ENCODE results near the gene CDH22. TPM values are rescaled to one million over a fixed set of nuclear protein-coding genes. Genes with fewer than 3 reads are reported as not detected.

CDH22 gene
- total RNA-seq, 1 experiment from 2014 or later = not detected

GRCh38 chr20:46219920-46220319, 88.4 kb downstream of the CDH22 start:
- H3K4me1 ChIP-seq (ENCODE audit: control insufficient read depth, insufficient read depth, low read length) = peaks cover 10% of the 10 kb centered on the region; the same call in 1 of the 2 replicates
- no TSS peak for BruUV-seq (replicated peaks)
- CTCF ChIA-PET = no interaction called here
- no peaks in the 10 kb centered on the region for H3K36me3 ChIP-seq (ENCODE audit: control insufficient read depth, insufficient read depth, low read length)
- H3K4me3 ChIP-seq (ENCODE audit: low read depth in 2 of 2, low read length in 2 of 2) = no peak overlapping the region
- no peak for ATAC-seq
- TF ChIP-seq REST (IDR thresholded peaks at IDR 0.05; ENCODE audit: insufficient read depth in 1 of 2, low read depth in 2 of 2, low read length in 1 of 2) (no peak), SIN3A (IDR thresholded peaks at IDR 0.05; ENCODE audit: borderline replicate concordance, insufficient read depth, low read depth, low read length) (no peak), POLR2AphosphoS5 (IDR thresholded peaks at IDR 0.05; ENCODE audit: low read depth, low read length) (no peak), TCF7L2 (IDR thresholded peaks at IDR 0.05; ENCODE audit: low read depth, low read length) (no peak)
- TF ChIP-seq, protein P1, sequence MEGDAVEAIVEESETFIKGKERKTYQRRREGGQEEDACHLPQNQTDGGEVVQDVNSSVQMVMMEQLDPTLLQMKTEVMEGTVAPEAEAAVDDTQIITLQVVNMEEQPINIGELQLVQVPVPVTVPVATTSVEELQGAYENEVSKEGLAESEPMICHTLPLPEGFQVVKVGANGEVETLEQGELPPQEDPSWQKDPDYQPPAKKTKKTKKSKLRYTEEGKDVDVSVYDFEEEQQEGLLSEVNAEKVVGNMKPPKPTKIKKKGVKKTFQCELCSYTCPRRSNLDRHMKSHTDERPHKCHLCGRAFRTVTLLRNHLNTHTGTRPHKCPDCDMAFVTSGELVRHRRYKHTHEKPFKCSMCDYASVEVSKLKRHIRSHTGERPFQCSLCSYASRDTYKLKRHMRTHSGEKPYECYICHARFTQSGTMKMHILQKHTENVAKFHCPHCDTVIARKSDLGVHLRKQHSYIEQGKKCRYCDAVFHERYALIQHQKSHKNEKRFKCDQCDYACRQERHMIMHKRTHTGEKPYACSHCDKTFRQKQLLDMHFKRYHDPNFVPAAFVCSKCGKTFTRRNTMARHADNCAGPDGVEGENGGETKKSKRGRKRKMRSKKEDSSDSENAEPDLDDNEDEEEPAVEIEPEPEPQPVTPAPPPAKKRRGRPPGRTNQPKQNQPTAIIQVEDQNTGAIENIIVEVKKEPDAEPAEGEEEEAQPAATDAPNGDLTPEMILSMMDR (IDR thresholded peaks at IDR 0.05) = no peak
- no peak for DNase-seq (ENCODE audit: low read depth, low spot score)
- POLR2A ChIA-PET = no interaction called here
- peaks cover 8% of the 10 kb centered on the region for H3K27me3 ChIP-seq (ENCODE audit: control insufficient read depth, insufficient read depth, low read length)
- H3K27ac ChIP-seq (ENCODE audit: low read length) = no peak overlapping the region
- intact Hi-C loops (cut with micrococcal nuclease; ENCODE audit: unreplicated experiment) (no loop called here), in situ Hi-C loops (cut with HindIII; ENCODE audit: low pct_unique_long_range_greater_than_20kb, low sequenced_read_pairs) (no loop called here)
- H3K9me3 ChIP-seq (ENCODE audit: control insufficient read depth, insufficient read depth, low read depth, low read length) = no peaks in the 10 kb centered on the region

- POLR2A ChIA-PET = no interaction called here
- intact Hi-C loops (cut with micrococcal nuclease; ENCODE audit: unreplicated experiment) (no loop called here), in situ Hi-C loops (cut with HindIII; ENCODE audit: low pct_unique_long_range_greater_than_20kb, low sequenced_read_pairs) (no loop called here)
- Histone ChIP-seq H3K27me3 (ENCODE audit: control insufficient read depth, insufficient read depth, low read length) (peaks cover 2% of the 10 kb centered on the region), H3K9me3 (ENCODE audit: control insufficient read depth, insufficient read depth, low read depth, low read length) (no peaks in the 10 kb centered on the region), H3K27ac (ENCODE audit: low read length) (no peak overlapping the region), H3K36me3 (ENCODE audit: control insufficient read depth, insufficient read depth, low read length) (no peaks in the 10 kb centered on the region), H3K4me1 (ENCODE audit: control insufficient read depth, insufficient read depth, low read length) (peaks cover 10% of the 10 kb centered on the region; the same call in 1 of the 2 replicates), H3K4me3 (ENCODE audit: low read depth in 2 of 2, low read length in 2 of 2) (no peak overlapping the region)
- CTCF ChIA-PET = interaction anchor here (0.5 kb wide), 1 partner anchor 196 kb away, joined by 3 read pairs; no protein-coding TSS in a partner anchor
- DNase-seq (ENCODE audit: low read depth, low spot score) (no peak), ATAC-seq (no peak)
- TF ChIP-seq REST (IDR thresholded peaks at IDR 0.05; ENCODE audit: insufficient read depth in 1 of 2, low read depth in 2 of 2, low read length in 1 of 2) = no peak
- no peak for TF ChIP-seq SIN3A (IDR thresholded peaks at IDR 0.05; ENCODE audit: borderline replicate concordance, insufficient read depth, low read depth, low read length)
- no peak for TF ChIP-seq POLR2AphosphoS5 (IDR thresholded peaks at IDR 0.05; ENCODE audit: low read depth, low read length)
- TF ChIP-seq, protein P1 (IDR thresholded peaks at IDR 0.05) = no peak
- TF ChIP-seq TCF7L2 (IDR thresholded peaks at IDR 0.05; ENCODE audit: low read depth, low read length) = no peak
- BruUV-seq (replicated peaks) = no TSS peak
Measured at GRCh38 chr20:46219190-46219589, 89.1 kb downstream of the CDH22 start.
